ENCODE results near the gene CACTIN. TPM values are rescaled to one million over a fixed set of nuclear protein-coding genes. Genes with fewer than 3 reads are reported as not detected.

The CACTIN gene
- polyA plus RNA-seq, 1 donor (not counting 4 experiments of a cell fraction or from before 2014, with no cell fraction given): 10.8 TPM

DNA sequence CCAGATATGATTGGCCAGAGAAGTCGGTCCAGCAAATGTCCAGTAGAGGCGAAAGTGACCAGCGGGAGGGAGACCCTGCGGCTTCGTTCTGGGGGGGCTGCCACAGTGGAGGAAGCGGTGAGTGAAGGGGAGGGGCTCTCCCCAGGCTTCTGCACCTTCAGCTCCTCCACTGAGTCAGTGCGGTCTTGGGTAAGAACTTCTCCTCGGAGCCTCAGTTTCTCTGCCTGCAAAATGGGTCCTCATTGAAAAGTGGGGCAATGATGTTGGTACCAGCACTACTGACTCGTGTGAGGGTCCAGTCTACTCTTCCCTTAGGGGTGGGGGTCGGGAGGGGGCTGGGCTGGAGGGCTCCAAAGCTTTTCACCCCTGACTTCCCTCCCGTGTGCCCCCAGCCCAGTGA lies 37.2 kb downstream of the CACTIN start:
- Histone ChIP-seq H3K9me1 (ENCODE audit: control insufficient read depth, extremely low read depth, insufficient read depth, low read length) (no peaks in the 10 kb centered on the region), H3K4me2 (ENCODE audit: control insufficient read depth, extremely low read depth, insufficient read depth, low read depth, low read length) (no peak overlapping the region), H2AFZ (ENCODE audit: control insufficient read depth, low read length) (no peak overlapping the region), H3K79me2 (ENCODE audit: control insufficient read depth, insufficient read depth, low read length) (no peaks in the 10 kb centered on the region), H4K20me1 (ENCODE audit: control insufficient read depth, extremely low read depth, insufficient read depth, low read length) (no peaks in the 10 kb centered on the region), H3K4me1 (ENCODE audit: control insufficient read depth, extremely low read depth, insufficient read depth, low read length) (no peaks in the 10 kb centered on the region), H3K36me3 (ENCODE audit: control insufficient read depth in 2 of 2, extremely low read depth in 1 of 2, insufficient read depth in 2 of 2, low read length in 2 of 2) (no peaks in the 10 kb centered on the region), H3K9me3 (ENCODE audit: control insufficient read depth, low read depth, low read length) (no peaks in the 10 kb centered on the region), H3K4me3 (ENCODE audit: control insufficient read depth in 2 of 3, extremely low read depth in 1 of 3, insufficient read depth in 2 of 3, low read depth in 1 of 3, low read length in 3 of 3) (no peak overlapping the region), H3K9ac (ENCODE audit: control insufficient read depth, extremely low read depth, insufficient read depth, low read length) (no peak overlapping the region), H3K27ac (ENCODE audit: control insufficient read depth, insufficient read depth, low read length) (no peak overlapping the region), H3K27me3 (ENCODE audit: control insufficient read depth, extremely low read depth, insufficient read depth, low read length) (peaks cover 37% of the 10 kb centered on the region)
- dilution Hi-C loops (cut with MboI; ENCODE audit: extremely low pct_ligation_motif_present, low sequenced_read_pairs): no loop called here
- no peak for TF ChIP-seq EZH2 (IDR thresholded peaks at IDR 0.05; ENCODE audit: low read length)
- DNase-seq (ENCODE audit: low read depth, low spot score) (no peak), FAIRE-seq (no peak)

DNA sequence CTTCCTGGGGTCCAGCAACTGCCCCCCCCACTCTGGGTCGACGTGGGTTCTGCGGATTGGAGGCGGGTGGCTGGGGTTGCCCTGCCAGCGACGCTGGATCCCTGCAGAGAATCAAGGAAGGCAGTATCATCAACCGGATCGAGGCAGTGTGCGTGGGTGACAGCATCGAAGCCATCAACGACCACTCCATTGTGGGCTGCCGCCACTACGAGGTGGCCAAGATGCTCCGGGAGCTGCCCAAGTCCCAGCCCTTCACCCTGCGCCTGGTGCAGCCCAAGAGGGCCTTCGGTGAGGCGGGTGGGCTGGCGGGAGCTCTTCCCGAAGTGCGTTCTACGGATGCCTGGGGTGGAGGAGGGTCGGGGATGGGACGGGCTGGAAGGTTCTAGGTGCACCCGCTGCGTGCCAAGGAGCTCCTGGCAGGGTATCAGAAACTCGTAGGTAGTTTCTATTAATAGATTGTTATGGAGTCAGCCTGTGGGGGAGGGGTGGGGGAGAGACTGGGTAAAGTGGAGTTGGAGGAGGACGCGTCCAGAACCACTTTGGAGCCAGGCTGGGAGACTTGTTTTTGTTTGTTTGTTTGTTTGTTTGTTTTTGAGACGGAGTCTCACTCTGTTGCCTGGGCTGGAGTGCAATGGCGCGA lies 39.8 kb downstream of the CACTIN start:
- TF ChIP-seq EZH2 (IDR thresholded peaks at IDR 0.05; ENCODE audit: low read length) (no peak), CTCF (optimal IDR thresholded peaks at IDR 0.05 in 1 of 3, IDR thresholded peaks at IDR 0.05 in 1 of 3, conservative IDR thresholded peaks at IDR 0.05 in 1 of 3; ENCODE audit: extremely low read depth in 1 of 3, insufficient read depth in 2 of 3, low read length in 3 of 3) (no peak)
- no peak for DNase-seq (ENCODE audit: low read depth, low spot score)
- FAIRE-seq: no peak
- Histone ChIP-seq H3K4me3 (ENCODE audit: control insufficient read depth in 2 of 3, extremely low read depth in 1 of 3, insufficient read depth in 2 of 3, low read depth in 1 of 3, low read length in 3 of 3) (no peak overlapping the region), H3K79me2 (ENCODE audit: control insufficient read depth, insufficient read depth, low read length) (no peaks in the 10 kb centered on the region), H3K4me1 (ENCODE audit: control insufficient read depth, extremely low read depth, insufficient read depth, low read length) (no peaks in the 10 kb centered on the region), H3K9ac (ENCODE audit: control insufficient read depth, extremely low read depth, insufficient read depth, low read length) (no peak overlapping the region), H3K9me3 (ENCODE audit: control insufficient read depth, low read depth, low read length) (no peaks in the 10 kb centered on the region), H3K27me3 (ENCODE audit: control insufficient read depth, extremely low read depth, insufficient read depth, low read length) (peaks cover 34% of the 10 kb centered on the region), H3K4me2 (ENCODE audit: control insufficient read depth, extremely low read depth, insufficient read depth, low read depth, low read length) (no peak overlapping the region), H2AFZ (ENCODE audit: control insufficient read depth, low read length) (no peak overlapping the region), H3K36me3 (ENCODE audit: control insufficient read depth in 2 of 2, extremely low read depth in 1 of 2, insufficient read depth in 2 of 2, low read length in 2 of 2) (no peaks in the 10 kb centered on the region), H3K27ac (ENCODE audit: control insufficient read depth, insufficient read depth, low read length) (no peak overlapping the region), H3K9me1 (ENCODE audit: control insufficient read depth, extremely low read depth, insufficient read depth, low read length) (no peaks in the 10 kb centered on the region), H4K20me1 (ENCODE audit: control insufficient read depth, extremely low read depth, insufficient read depth, low read length) (no peaks in the 10 kb centered on the region)
- dilution Hi-C loops (cut with MboI; ENCODE audit: extremely low pct_ligation_motif_present, low sequenced_read_pairs): no loop called here

GRCh38 chr19:3586127-3586626 lies 40.4 kb downstream of the CACTIN start:
- Histone ChIP-seq H3K4me3 (ENCODE audit: control insufficient read depth in 2 of 3, extremely low read depth in 1 of 3, insufficient read depth in 2 of 3, low read depth in 1 of 3, low read length in 3 of 3) (no peak overlapping the region), H3K9ac (ENCODE audit: control insufficient read depth, extremely low read depth, insufficient read depth, low read length) (no peak overlapping the region), H3K9me3 (ENCODE audit: control insufficient read depth, low read depth, low read length) (no peaks in the 10 kb centered on the region), H4K20me1 (ENCODE audit: control insufficient read depth, extremely low read depth, insufficient read depth, low read length) (no peaks in the 10 kb centered on the region), H3K27ac (ENCODE audit: control insufficient read depth, insufficient read depth, low read length) (no peak overlapping the region), H3K4me1 (ENCODE audit: control insufficient read depth, extremely low read depth, insufficient read depth, low read length) (no peaks in the 10 kb centered on the region), H3K36me3 (ENCODE audit: control insufficient read depth in 2 of 2, extremely low read depth in 1 of 2, insufficient read depth in 2 of 2, low read length in 2 of 2) (no peaks in the 10 kb centered on the region), H3K79me2 (ENCODE audit: control insufficient read depth, insufficient read depth, low read length) (no peaks in the 10 kb centered on the region), H3K27me3 (ENCODE audit: control insufficient read depth, extremely low read depth, insufficient read depth, low read length) (peaks cover 28% of the 10 kb centered on the region), H3K9me1 (ENCODE audit: control insufficient read depth, extremely low read depth, insufficient read depth, low read length) (no peaks in the 10 kb centered on the region), H2AFZ (ENCODE audit: control insufficient read depth, low read length) (no peak overlapping the region), H3K4me2 (ENCODE audit: control insufficient read depth, extremely low read depth, insufficient read depth, low read depth, low read length) (no peak overlapping the region)
- dilution Hi-C loops (cut with MboI; ENCODE audit: extremely low pct_ligation_motif_present, low sequenced_read_pairs): no loop called here
- no peak for FAIRE-seq
- DNase-seq (ENCODE audit: low read depth, low spot score): no peak
- TF ChIP-seq EZH2 (IDR thresholded peaks at IDR 0.05; ENCODE audit: low read length): no peak
- TF ChIP-seq CTCF (optimal IDR thresholded peaks at IDR 0.05 in 1 of 3, IDR thresholded peaks at IDR 0.05 in 1 of 3, conservative IDR thresholded peaks at IDR 0.05 in 1 of 3; ENCODE audit: extremely low read depth in 1 of 3, insufficient read depth in 2 of 3, low read length in 3 of 3): peak in 2 of 3 experiments; percentile 32 to 41
